Fibroblast of skin of scalp (primary cell): Measurements from ENCODE around the gene LAMB4. TPM values are rescaled to one million over a fixed set of nuclear protein-coding genes. Genes with fewer than 3 reads are reported as not detected.

Experiments
- DNase-seq: peaks from one replicate; pipeline ENCODE4 v3.0.0-alpha.2; 2013
- polyA plus RNA-seq, 2 experiments: library from polyadenylated mRNA; unstranded; fragments of 120-200 nt; gene quantifications; one replicate each; pipeline ENCODE4 v1.2.1, GENCODE V29; 2013; ENCODE audit not compliant: insufficient read length in 2 of 2

The LAMB4 gene
- polyA plus RNA-seq (2013, experiment 1 of 2; ENCODE audit: insufficient read length) = 0.22 TPM
- 0.55 TPM for polyA plus RNA-seq (2013, experiment 2 of 2; ENCODE audit: insufficient read length)

GRCh38 chr7:108130261-108130660 lies at the start of gene LAMB4:
Gene LAMB4, minus strand, starts transcription at chr7:108130361. Its CDS starts 7,197 bp downstream, at chr7:108123164.
- DNase-seq = no peak

GRCh38 chr7:108178398-108178797 lies 48.2 kb upstream of the LAMB4 start:
- no peak for DNase-seq

- DNase-seq = no peak
Measured at GRCh38 chr7:108171164-108171563, 41.0 kb upstream of the LAMB4 start.

- DNase-seq = no peak
Measured at GRCh38 chr7:108170251-108170650, 40.1 kb upstream of the LAMB4 start.

GRCh38 chr7:108167460-108167859 lies 37.3 kb upstream of the LAMB4 start:
- no peak for DNase-seq

- no peak for DNase-seq
Measured at GRCh38 chr7:108166687-108167086, 36.5 kb upstream of the LAMB4 start.

GRCh38 chr7:108165723-108166122 lies 35.6 kb upstream of the LAMB4 start:
- DNase-seq = peak; percentile 37

GRCh38 chr7:108164946-108165345 lies 34.8 kb upstream of the LAMB4 start:
- DNase-seq = no peak

GRCh38 chr7:108164342-108164741 lies 34.2 kb upstream of the LAMB4 start:
- DNase-seq = no peak

- DNase-seq = peak; percentile 27
Measured at GRCh38 chr7:108158776-108159175, 28.6 kb upstream of the LAMB4 start.

- no peak for DNase-seq
Measured at GRCh38 chr7:108157606-108158335, 27.6 kb upstream of the LAMB4 start.

- no peak for DNase-seq
Measured at GRCh38 chr7:108156897-108157605, 26.9 kb upstream of the LAMB4 start.

GRCh38 chr7:108152198-108152597 lies 22.0 kb upstream of the LAMB4 start:
- no peak for DNase-seq

- no peak for DNase-seq
Measured at GRCh38 chr7:108149908-108150307, 19.7 kb upstream of the LAMB4 start.

- DNase-seq = no peak
Measured at GRCh38 chr7:108149119-108149518, 19.0 kb upstream of the LAMB4 start.

- DNase-seq = no peak
Measured at GRCh38 chr7:108147031-108147563, 16.9 kb upstream of the LAMB4 start.

- peak; percentile 87 for DNase-seq
Measured at GRCh38 chr7:108146070-108146842, 16.1 kb upstream of the LAMB4 start.

GRCh38 chr7:108145401-108145800 lies 15.2 kb upstream of the LAMB4 start:
- DNase-seq = no peak

- DNase-seq = no peak
Measured at GRCh38 chr7:108144931-108145330, 14.8 kb upstream of the LAMB4 start.

- DNase-seq = no peak
Measured at GRCh38 chr7:108143658-108144420, 13.7 kb upstream of the LAMB4 start.

- DNase-seq = no peak
Measured at GRCh38 chr7:108142675-108143259, 12.6 kb upstream of the LAMB4 start.

- no peak for DNase-seq
Measured at GRCh38 chr7:108142180-108142579, 12.0 kb upstream of the LAMB4 start.
